ENCODE results near the gene PIK3C2G.

Gene PIK3C2G

GRCh38 chr12:18281941-18282340 is 20.6 kb downstream of the PIK3C2G start:
- no peak for FAIRE-seq

- FAIRE-seq, result no peak
These were observed 22.5 kb downstream of the PIK3C2G start for GRCh38 chr12:18283831-18284230.

- FAIRE-seq, result no peak
These were observed 23.1 kb downstream of the PIK3C2G start for GRCh38 chr12:18284386-18284785.

- FAIRE-seq, result no peak
These were observed 23.8 kb downstream of the PIK3C2G start for GRCh38 chr12:18285161-18285560.

- FAIRE-seq, result no peak
These were observed 29.1 kb downstream of the PIK3C2G start for GRCh38 chr12:18290386-18290785.

GRCh38 chr12:18294889-18295288 is 33.6 kb downstream of the PIK3C2G start:
- no peak for FAIRE-seq

- FAIRE-seq, result no peak
These were observed 35.0 kb downstream of the PIK3C2G start for GRCh38 chr12:18296201-18296908.

- FAIRE-seq, result no peak
These were observed 35.6 kb downstream of the PIK3C2G start for GRCh38 chr12:18296909-18297280.

- no peak for FAIRE-seq
These were observed 36.6 kb downstream of the PIK3C2G start for GRCh38 chr12:18297902-18298301.

GRCh38 chr12:18302809-18303430 is 41.6 kb downstream of the PIK3C2G start:
- no peak for FAIRE-seq

GRCh38 chr12:18304609-18305008 is 43.3 kb downstream of the PIK3C2G start:
- FAIRE-seq, result no peak

GRCh38 chr12:18306311-18306710 is 45.0 kb downstream of the PIK3C2G start:
- FAIRE-seq, result no peak

GRCh38 chr12:18313306-18313705 is 52.0 kb downstream of the PIK3C2G start:
- no peak for FAIRE-seq

GRCh38 chr12:18320036-18320617 is 58.8 kb downstream of the PIK3C2G start:
- FAIRE-seq, result no peak

- no peak for FAIRE-seq
These were observed 59.7 kb downstream of the PIK3C2G start for GRCh38 chr12:18320976-18321375.

GRCh38 chr12:18323159-18323558 is 61.8 kb downstream of the PIK3C2G start:
- FAIRE-seq, result no peak

GRCh38 chr12:18327036-18327435 is 65.7 kb downstream of the PIK3C2G start:
- no peak for FAIRE-seq

- no peak for FAIRE-seq
These were observed 70.9 kb downstream of the PIK3C2G start for GRCh38 chr12:18332173-18332572.

GRCh38 chr12:18339633-18340032 is 78.3 kb downstream of the PIK3C2G start:
- no peak for FAIRE-seq

GRCh38 chr12:18340186-18340585 is 78.9 kb downstream of the PIK3C2G start:
- FAIRE-seq, result no peak

- FAIRE-seq, result no peak
These were observed 79.5 kb downstream of the PIK3C2G start for GRCh38 chr12:18340786-18341185.

GRCh38 chr12:18343708-18344107 is 82.4 kb downstream of the PIK3C2G start:
- no peak for FAIRE-seq

GRCh38 chr12:18345021-18345735 is 83.9 kb downstream of the PIK3C2G start:
- FAIRE-seq, result no peak

- no peak for FAIRE-seq
These were observed 91.0 kb downstream of the PIK3C2G start for GRCh38 chr12:18352312-18352711.
